Immature natural killer cell (primary cell): Measurements from ENCODE around the gene KRT82. TPM values are rescaled to one million over a fixed set of nuclear protein-coding genes. Genes with fewer than 3 reads are reported as not detected.

ENCODE experiments used
- polyA plus RNA-seq, 3 donors: library from polyadenylated mRNA; unstranded; fragments of 300-500 nt; fragmentation: Illumina TruSeq; gene quantifications; one replicate each; pipeline ENCODE4 v1.2.3, GENCODE V29; 2021

Gene KRT82
- polyA plus RNA-seq, 3 donors from 2014 or later, result not detected

Other genes starting within 250 kb of the KRT82 start
- not detected for gene KRT80, start 214.3 kb downstream of the KRT82 start, polyA plus RNA-seq
- gene KRT7, start 173.1 kb downstream of the KRT82 start, polyA plus RNA-seq, result not detected
- 10 to 100 TPM in 2 of 3 donors, 1 to 10 TPM in 1; 6.6 to 13.1 (median 12.5) TPM for gene KRT86, start 131.7 kb downstream of the KRT82 start, polyA plus RNA-seq
- 1 to 10 TPM; 2.2 to 3.7 (median 3.6) TPM for gene KRT81, start 114.8 kb downstream of the KRT82 start, polyA plus RNA-seq
- gene KRT83, start 84.9 kb downstream of the KRT82 start, polyA plus RNA-seq, result not detected
- not detected for gene KRT85, start 38.9 kb downstream of the KRT82 start, polyA plus RNA-seq
- not detected for gene KRT84, start 20.7 kb downstream of the KRT82 start, polyA plus RNA-seq
- not detected for gene KRT75, start 28.0 kb upstream of the KRT82 start, polyA plus RNA-seq
- gene KRT6B, start 45.8 kb upstream of the KRT82 start, polyA plus RNA-seq, result under 1 TPM in 1 of 3 donors, not detected in 2; 0.82 TPM
- gene KRT6C, start 67.5 kb upstream of the KRT82 start, polyA plus RNA-seq, result not detected
- not detected for gene KRT6A, start 86.9 kb upstream of the KRT82 start, polyA plus RNA-seq
- gene KRT5, start 114.1 kb upstream of the KRT82 start, polyA plus RNA-seq, result not detected
- gene KRT71, start 146.8 kb upstream of the KRT82 start, polyA plus RNA-seq, result not detected
- gene KRT74, start 167.5 kb upstream of the KRT82 start, polyA plus RNA-seq, result not detected
- under 1 TPM in 2 of 3 donors, not detected in 1; 0.34 to 0.93 TPM for gene KRT72, start 195.1 kb upstream of the KRT82 start, polyA plus RNA-seq
- gene KRT73, start 212.2 kb upstream of the KRT82 start, polyA plus RNA-seq, result 1 to 10 TPM in 1 of 3 donors, under 1 TPM in 1, not detected in 1; 0.82 to 3.3 TPM
- gene KRT2, start 245.9 kb upstream of the KRT82 start, polyA plus RNA-seq, result 1 to 10 TPM in 1 of 3 donors, under 1 TPM in 2; 0.51 to 1.3 (median 0.61) TPM